Liver (tissue), 9 donors: ENCODE data around the gene EWSR1. TPM values are rescaled to one million over a fixed set of nuclear protein-coding genes. Genes with fewer than 3 reads are reported as not detected.

Source experiments
- DNase-seq: peaks from one replicate; pipeline ENCODE4 v3.0.0-alpha.2; 2017; ENCODE audit warnings: low spot score
- H3K27ac ChIP-seq, 2 donors: one replicate each; pipeline ENCODE4 v1.7.0; 2013; ENCODE audit warnings: inconsistent platforms in 2 of 2, low read length in 2 of 2, control low read depth in 1 of 2, low read depth in 1 of 2, mild to moderate bottlenecking in 1 of 2
- H3K27me3 ChIP-seq, 4 donors: one replicate each; pipeline versions ENCODE4 v1.6.1 to v1.7.0; 2013; ENCODE audit warnings: low read length in 3 of 4, inconsistent platforms in 1 of 4, mild to moderate bottlenecking in 1 of 4, moderate library complexity in 1 of 4; ENCODE audit not compliant: control insufficient read depth in 4 of 4, insufficient read depth in 4 of 4
- H3K36me3 ChIP-seq, 4 donors: one replicate each; pipeline versions ENCODE4 v1.6.1 to v1.7.0; 2013; ENCODE audit warnings: low read length in 3 of 4, mild to moderate bottlenecking in 3 of 4, low read depth in 1 of 4, moderate library complexity in 1 of 4; ENCODE audit not compliant: control insufficient read depth in 4 of 4, insufficient read depth in 3 of 4
- H3K4me1 ChIP-seq, 4 donors: one replicate each; pipeline versions ENCODE4 v1.6.1 to v1.7.0; 2013; ENCODE audit warnings: low read length in 3 of 4, mild to moderate bottlenecking in 3 of 4, moderate library complexity in 1 of 4; ENCODE audit not compliant: control insufficient read depth in 4 of 4, insufficient read depth in 4 of 4
- H3K4me3 ChIP-seq, 3 donors: one replicate each; pipeline versions ENCODE4 v1.6.1 to v1.7.0; 2013; ENCODE audit warnings: low read length in 3 of 3, control low read depth in 1 of 3, low read depth in 1 of 3, mild to moderate bottlenecking in 1 of 3
- H3K9ac ChIP-seq, 2 donors: one replicate each; pipeline ENCODE4 v1.7.0; 2013; ENCODE audit warnings: low read length in 2 of 2, mild to moderate bottlenecking in 2 of 2, moderate library complexity in 2 of 2, control low read depth in 1 of 2, low read depth in 1 of 2
- H3K9me3 ChIP-seq, 4 donors: one replicate each; pipeline versions ENCODE4 v1.6.1 to v1.7.0; 2013; ENCODE audit warnings: low read length in 3 of 4; ENCODE audit not compliant: control insufficient read depth in 4 of 4
- ATF3 ChIP-seq: IDR thresholded peaks from 2 replicates; pipeline ENCODE4 v1.6.1; 2016; ENCODE audit warnings: antibody characterized with exemption
- CTCF ChIP-seq: fragments of 150-350 bp; IDR thresholded peaks from 2 replicates; pipeline ENCODE4 v1.5.1; 2017; ENCODE audit warnings: improper control_type of control experiment, low read depth, low read length; ENCODE audit not compliant: missing input control
- EGR1 ChIP-seq, 2 donors: IDR thresholded peaks; 2 replicates each; pipeline ENCODE4 v1.6.1; 2016 to 2018; ENCODE audit warnings: antibody characterized with exemption in 2 of 2, low read depth in 2 of 2
- FOXA1 ChIP-seq: IDR thresholded peaks from 2 replicates; pipeline ENCODE4 v1.6.1; 2016; ENCODE audit warnings: antibody characterized with exemption
- FOXA2 ChIP-seq: IDR thresholded peaks from 2 replicates; pipeline ENCODE4 v1.6.1; 2016; ENCODE audit warnings: antibody characterized with exemption
- GABPA ChIP-seq, 2 donors: IDR thresholded peaks in 1 of 2; conservative IDR thresholded peaks in 1 of 2; 2 replicates each; pipeline ENCODE4 v1.6.1; 2016; ENCODE audit warnings: antibody characterized with exemption in 2 of 2, mild to moderate bottlenecking in 1 of 2, moderate library complexity in 1 of 2
- HNF4A ChIP-seq, 2 donors: conservative IDR thresholded peaks; 2 replicates each; pipeline ENCODE4 v1.6.1; 2016; ENCODE audit warnings: antibody characterized with exemption in 2 of 2, mild to moderate bottlenecking in 2 of 2
- HNF4G ChIP-seq: IDR thresholded peaks from 2 replicates; pipeline ENCODE4 v1.6.1; 2016; ENCODE audit warnings: antibody characterized with exemption
- JUND ChIP-seq, 2 donors: IDR thresholded peaks; 2 replicates each; pipeline ENCODE4 v1.6.1; 2016; ENCODE audit warnings: antibody characterized with exemption in 2 of 2
- MAX ChIP-seq: IDR thresholded peaks from 2 replicates; pipeline ENCODE4 v1.6.1; 2016; ENCODE audit warnings: antibody characterized with exemption
- RAD21 ChIP-seq, 2 donors: IDR thresholded peaks; 2 replicates each; pipeline ENCODE4 v1.6.1; 2016; ENCODE audit warnings: antibody characterized with exemption in 2 of 2, mild to moderate bottlenecking in 2 of 2
- RXRA ChIP-seq, 2 donors: IDR thresholded peaks; 2 replicates each; pipeline ENCODE4 v1.6.1; 2017 to 2018; ENCODE audit warnings: antibody characterized with exemption in 2 of 2, mild to moderate bottlenecking in 1 of 2
- SP1 ChIP-seq: IDR thresholded peaks from 2 replicates; pipeline ENCODE4 v1.6.1; 2018; ENCODE audit warnings: antibody characterized with exemption, mild to moderate bottlenecking
- TAF1 ChIP-seq: conservative IDR thresholded peaks from 2 replicates; pipeline ENCODE4 v1.6.1; 2016; ENCODE audit warnings: antibody characterized with exemption, mild to moderate bottlenecking
- YY1 ChIP-seq: IDR thresholded peaks from 2 replicates; pipeline ENCODE4 v1.6.1; 2016; ENCODE audit warnings: antibody characterized with exemption, mild to moderate bottlenecking
- ZBTB33 ChIP-seq: IDR thresholded peaks from 2 replicates; pipeline ENCODE4 v1.6.1; 2016; ENCODE audit warnings: antibody characterized with exemption
- WGBS: extraction: QIAGEN DNeasy Blood & Tissue Kit; methylation state at CpG from one replicate; pipeline ENCODE4 v1.1.7; 2013; 5-methylcytosine and 5-hydroxymethylcytosine counted together
- polyA plus RNA-seq, 2 donors: library from polyadenylated mRNA; stranded (reverse) in 1 of 2; unstranded in 1 of 2; fragments of 200-250 nt in 1 of 2; fragments of >200 nt in 1 of 2; fragmentation: Nextera tagmentation in 1 of 2; extraction: Ambion mirVana in 1 of 2; gene quantifications; one replicate each; pipeline versions ENCODE4 v1.2.1 to v1.2.3, GENCODE V29; 2013 to 2015
- total RNA-seq, 2 donors: library from RNA; depleted of rRNA; stranded (reverse); fragments of >200 nt; gene quantifications; one replicate each; pipeline ENCODE4 v1.2.3, GENCODE V29; 2014
- donor health status: healthy.
- donor health status: healthy.
- donor health status: healthy.
- donor health status: healthy.
- donor health status: healthy.

EWSR1 gene
- total and polyA plus RNA-seq, 4 donors, result 64.8 to 134 (median 78.3) TPM

GRCh38 chr22:29331658-29332300, 63.7 kb downstream of the EWSR1 start:
- WGBS, result 91% methylated on average over 14 of the region's 14 CpGs
- Histone ChIP-seq H3K4me3 (no peak overlapping the region), H3K36me3 (peaks cover 5 to 48% (median 11%) of the 10 kb centered on the region in 4 donors), H3K9ac (no peak overlapping the region), H3K27ac (no peak overlapping the region), H3K4me1 (peaks cover 5 to 30% (median 23%) of the 10 kb centered on the region in 4 donors), H3K9me3 (no peaks in the 10 kb centered on the region), H3K27me3 (no peaks in the 10 kb centered on the region)
- DNase-seq, result no peak
- no peak for TF ChIP-seq TAF1
- no peak for TF ChIP-seq FOXA1
- no peak for TF ChIP-seq MAX
- no peak for TF ChIP-seq HNF4A (conservative IDR thresholded peaks at IDR 0.05)
- no peak for TF ChIP-seq ATF3
- TF ChIP-seq GABPA (IDR thresholded peaks at IDR 0.05 in 1 of 2, conservative IDR thresholded peaks at IDR 0.05 in 1 of 2), result no peak
- no peak for TF ChIP-seq FOXA2
- TF ChIP-seq EGR1 (IDR thresholded peaks at IDR 0.05; ENCODE audit: low read depth in 2 of 2), result no peak

- Histone ChIP-seq H3K27ac (no peak overlapping the region), H3K9ac (no peak overlapping the region), H3K4me3 (no peak overlapping the region), H3K4me1 (peaks cover 5 to 42% (median 34%) of the 10 kb centered on the region in 4 donors), H3K36me3 (peaks cover 2 to 40% (median 10%) of the 10 kb centered on the region in 4 donors), H3K27me3 (no peaks in the 10 kb centered on the region), H3K9me3 (no peaks in the 10 kb centered on the region)
- TF ChIP-seq FOXA1 (no peak), ZBTB33 (no peak), YY1 (no peak), RAD21 (IDR thresholded peaks at IDR 0.05) (no peak), JUND (IDR thresholded peaks at IDR 0.05) (no peak), SP1 (no peak)
- DNase-seq, result no peak
- WGBS, result 95% methylated on average over 8 of the region's 8 CpGs
These were observed 64.9 kb downstream of the EWSR1 start for GRCh38 chr22:29332886-29333496.

- no peak overlapping the region for H3K4me3 ChIP-seq
- 96% methylated on average over 7 of the region's 7 CpGs for WGBS
- no peak overlapping the region for H3K27ac ChIP-seq
- no peaks in the 10 kb centered on the region for H3K9me3 ChIP-seq
- H3K27me3 ChIP-seq, result no peaks in the 10 kb centered on the region
- H3K36me3 ChIP-seq, result peaks cover 2 to 36% (median 12%) of the 10 kb centered on the region in 4 donors
- TF ChIP-seq RXRA (IDR thresholded peaks at IDR 0.05), result no peak
- no peak for TF ChIP-seq HNF4A (conservative IDR thresholded peaks at IDR 0.05)
- TF ChIP-seq HNF4G, result no peak
- no peak for TF ChIP-seq CTCF
- TF ChIP-seq EGR1 (IDR thresholded peaks at IDR 0.05; ENCODE audit: low read depth in 2 of 2), result no peak
- TF ChIP-seq MAX, result no peak
- TF ChIP-seq FOXA1, result no peak
- no peak for TF ChIP-seq RAD21 (IDR thresholded peaks at IDR 0.05)
- no peak overlapping the region for H3K9ac ChIP-seq
- DNase-seq, result no peak
- peaks cover 5 to 49% (median 38%) of the 10 kb centered on the region in 4 donors for H3K4me1 ChIP-seq
These were observed 66.1 kb downstream of the EWSR1 start for GRCh38 chr22:29334148-29334547.
